NOMO-1 treated with DMSO at 0.1 percent for 48 hours (cell line): Measurements from ENCODE around the gene DHX8.

Source experiments
- DNase-seq: peaks from one replicate; lab custom pipeline; 2025; ENCODE audit not compliant: unreplicated experiment; lab: John Stamatoyannopoulos, UW

The DHX8 gene

GRCh38 chr17:43521389-43521788 is 37.6 kb downstream of the DHX8 start:
- DNase-seq, result no peak

- DNase-seq, result no peak
These were observed 41.3 kb downstream of the DHX8 start for GRCh38 chr17:43524945-43525575.

GRCh38 chr17:43526886-43527648 is 43.3 kb downstream of the DHX8 start:
- DNase-seq, result no peak

- DNase-seq, result no peak
These were observed 44.7 kb downstream of the DHX8 start for GRCh38 chr17:43528319-43528987.

- DNase-seq, result no peak
These were observed 45.4 kb downstream of the DHX8 start for GRCh38 chr17:43528988-43529814.

- no peak for DNase-seq
These were observed 46.1 kb downstream of the DHX8 start for GRCh38 chr17:43529947-43530287.

GRCh38 chr17:43530288-43531081 is 46.7 kb downstream of the DHX8 start:
- no peak for DNase-seq

GRCh38 chr17:43531082-43531378 is 47.3 kb downstream of the DHX8 start:
- DNase-seq, result no peak

GRCh38 chr17:43531955-43532354 is 48.2 kb downstream of the DHX8 start:
- no peak for DNase-seq

- DNase-seq, result no peak
These were observed 48.8 kb downstream of the DHX8 start for GRCh38 chr17:43532581-43532980.

- no peak for DNase-seq
These were observed 49.9 kb downstream of the DHX8 start for GRCh38 chr17:43533699-43534098.

- no peak for DNase-seq
These were observed 51.1 kb downstream of the DHX8 start for GRCh38 chr17:43534909-43535308.

GRCh38 chr17:43536236-43536992 is 52.6 kb downstream of the DHX8 start:
- DNase-seq, result no peak

- no peak for DNase-seq
These were observed 57.3 kb downstream of the DHX8 start for GRCh38 chr17:43540821-43541674.

GRCh38 chr17:43542859-43543258 is 59.1 kb downstream of the DHX8 start:
- no peak for DNase-seq

- no peak for DNase-seq
These were observed 59.5 kb downstream of the DHX8 start for GRCh38 chr17:43543300-43543699.

GRCh38 chr17:43543771-43544575 is 60.2 kb downstream of the DHX8 start:
- DNase-seq, result no peak

GRCh38 chr17:43545383-43545632 is 61.5 kb downstream of the DHX8 start:
- DNase-seq, result no peak
